AG04450 (cell line): ENCODE results near the gene SLC51A. TPM values are rescaled to one million over a fixed set of nuclear protein-coding genes. Genes with fewer than 3 reads are reported as not detected.
"Not testable (repeated sequence)": the region's sequence is repeated elsewhere in the genome, so short reads cannot be mapped to it uniquely, and the experiment has no call there.

Experiments used
- CTCF ChIA-PET: fragments of 300-600, 350-600 bp; formaldehyde crosslinking; extraction: SDS; loops from one replicate; lab custom pipeline; 2022; ENCODE audit warnings: antibody characterized with exemption, inconsistent platforms; lab: Charles Lee
- POLR2A ChIA-PET: fragments of 350-600 bp; formaldehyde crosslinking; extraction: SDS; loops from one replicate; lab custom pipeline; 2021; ENCODE audit warnings: antibody characterized with exemption, inconsistent platforms; lab: Yijun Ruan, JAX
- DNase-seq: peaks from one replicate; pipeline ENCODE4 v3.0.0-alpha.2; 2011; ENCODE audit warnings: low read depth, low spot score
- H3K27ac ChIP-seq: one replicate; pipeline ENCODE4 v1.5.1; 2012; ENCODE audit warnings: low read depth, low read length, control low read depth
- H3K27me3 ChIP-seq: one replicate; pipeline ENCODE4 v1.6.0; 2012; ENCODE audit warnings: low read length; ENCODE audit not compliant: control insufficient read depth, insufficient read depth
- H3K4me3 ChIP-seq: 2 replicates; pipeline ENCODE4 v1.5.1; 2011; ENCODE audit warnings: mild to moderate bottlenecking, low read depth, low read length, control low read depth
- H3K9me3 ChIP-seq: 2 replicates; pipeline ENCODE4 v1.5.1; 2012; ENCODE audit warnings: low read length; ENCODE audit not compliant: control insufficient read depth, insufficient read depth
- polyA plus RNA-seq: library from polyadenylated mRNA; depleted of rRNA; stranded (reverse); fragments of >200 nt; gene quantifications from 2 replicates; pipeline ENCODE4 v1.2.3, GENCODE V29; 2011
- TF ChIP-seq, protein P1 (sequence below): IDR thresholded peaks from 2 replicates; pipeline ENCODE4 v1.5.1; 2011; ENCODE audit warnings: low read depth, low read length, control low read depth, inconsistent platforms

Gene SLC51A
- polyA plus RNA-seq, 1 experiment: not detected

DNA sequence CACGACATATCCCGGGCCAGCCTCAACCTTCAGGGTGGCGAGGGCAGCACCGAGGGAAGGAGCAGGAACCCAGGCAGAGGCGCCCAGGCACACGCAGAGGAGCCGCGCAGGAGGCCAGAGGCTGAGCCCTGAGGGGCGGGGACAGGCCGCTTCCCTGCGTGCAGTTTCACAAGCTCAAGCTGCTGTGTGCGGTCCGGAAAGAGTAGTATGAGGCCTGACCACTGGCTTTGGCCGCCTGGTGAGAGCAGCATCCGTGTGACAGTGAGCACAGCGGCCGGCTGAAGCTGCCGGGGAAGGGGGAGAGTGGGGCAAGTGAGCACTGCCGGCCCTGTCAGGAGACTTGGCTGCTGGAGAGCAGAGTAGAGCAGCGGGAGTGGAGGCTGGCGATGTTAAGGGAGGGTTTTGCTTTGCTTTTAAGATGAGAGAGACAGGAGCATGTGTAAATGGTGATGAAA lies 13.8 kb upstream of the SLC51A start:
- peaks cover 6% of the 10 kb centered on the region for H3K27me3 ChIP-seq
- TF ChIP-seq, protein P1, sequence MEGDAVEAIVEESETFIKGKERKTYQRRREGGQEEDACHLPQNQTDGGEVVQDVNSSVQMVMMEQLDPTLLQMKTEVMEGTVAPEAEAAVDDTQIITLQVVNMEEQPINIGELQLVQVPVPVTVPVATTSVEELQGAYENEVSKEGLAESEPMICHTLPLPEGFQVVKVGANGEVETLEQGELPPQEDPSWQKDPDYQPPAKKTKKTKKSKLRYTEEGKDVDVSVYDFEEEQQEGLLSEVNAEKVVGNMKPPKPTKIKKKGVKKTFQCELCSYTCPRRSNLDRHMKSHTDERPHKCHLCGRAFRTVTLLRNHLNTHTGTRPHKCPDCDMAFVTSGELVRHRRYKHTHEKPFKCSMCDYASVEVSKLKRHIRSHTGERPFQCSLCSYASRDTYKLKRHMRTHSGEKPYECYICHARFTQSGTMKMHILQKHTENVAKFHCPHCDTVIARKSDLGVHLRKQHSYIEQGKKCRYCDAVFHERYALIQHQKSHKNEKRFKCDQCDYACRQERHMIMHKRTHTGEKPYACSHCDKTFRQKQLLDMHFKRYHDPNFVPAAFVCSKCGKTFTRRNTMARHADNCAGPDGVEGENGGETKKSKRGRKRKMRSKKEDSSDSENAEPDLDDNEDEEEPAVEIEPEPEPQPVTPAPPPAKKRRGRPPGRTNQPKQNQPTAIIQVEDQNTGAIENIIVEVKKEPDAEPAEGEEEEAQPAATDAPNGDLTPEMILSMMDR: no peak
- H3K9me3 ChIP-seq: peaks cover 4% of the 10 kb centered on the region; the same call in 1 of the 2 replicates
- ChIA-PET CTCF (interaction anchor here (9.1 kb wide), 1 partner anchor 130 kb away, joined by 185 read pairs; no protein-coding TSS in a partner anchor), POLR2A (no interaction called here)
- peak overlapping the region; percentile 31 for H3K4me3 ChIP-seq
- DNase-seq: no peak
- no peak overlapping the region for H3K27ac ChIP-seq

DNA sequence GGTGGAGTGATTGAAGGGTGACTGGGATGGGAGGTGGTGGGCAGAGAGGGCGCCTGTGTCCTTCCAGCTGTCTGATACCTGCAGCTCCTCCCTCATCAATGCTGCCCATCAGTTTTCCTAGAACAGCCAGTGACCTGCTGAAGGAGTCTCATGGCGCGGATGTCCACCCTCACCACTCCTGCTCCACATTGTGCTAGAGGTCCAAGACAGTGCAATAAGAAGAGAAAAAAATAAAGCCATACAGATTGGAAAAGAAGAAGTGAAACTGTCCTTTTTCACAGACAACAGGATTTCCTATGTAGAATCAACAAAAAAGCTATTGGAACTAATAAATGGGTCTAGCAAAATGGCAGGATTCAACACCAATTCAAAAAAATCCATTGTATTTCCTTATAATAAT lies 12.5 kb upstream of the SLC51A start:
- CTCF ChIA-PET: interaction anchor here (1.2 kb wide), 1 partner anchor 131 kb away, joined by 3 read pairs; no protein-coding TSS in a partner anchor
- H3K27ac ChIP-seq: no peak overlapping the region
- peaks cover 7% of the 10 kb centered on the region for H3K27me3 ChIP-seq
- no peak overlapping the region for H3K4me3 ChIP-seq
- peaks cover 7% of the 10 kb centered on the region; the same call in 1 of the 2 replicates for H3K9me3 ChIP-seq
- POLR2A ChIA-PET: no interaction called here
- TF ChIP-seq, protein P1: no peak
- no peak for DNase-seq

DNA sequence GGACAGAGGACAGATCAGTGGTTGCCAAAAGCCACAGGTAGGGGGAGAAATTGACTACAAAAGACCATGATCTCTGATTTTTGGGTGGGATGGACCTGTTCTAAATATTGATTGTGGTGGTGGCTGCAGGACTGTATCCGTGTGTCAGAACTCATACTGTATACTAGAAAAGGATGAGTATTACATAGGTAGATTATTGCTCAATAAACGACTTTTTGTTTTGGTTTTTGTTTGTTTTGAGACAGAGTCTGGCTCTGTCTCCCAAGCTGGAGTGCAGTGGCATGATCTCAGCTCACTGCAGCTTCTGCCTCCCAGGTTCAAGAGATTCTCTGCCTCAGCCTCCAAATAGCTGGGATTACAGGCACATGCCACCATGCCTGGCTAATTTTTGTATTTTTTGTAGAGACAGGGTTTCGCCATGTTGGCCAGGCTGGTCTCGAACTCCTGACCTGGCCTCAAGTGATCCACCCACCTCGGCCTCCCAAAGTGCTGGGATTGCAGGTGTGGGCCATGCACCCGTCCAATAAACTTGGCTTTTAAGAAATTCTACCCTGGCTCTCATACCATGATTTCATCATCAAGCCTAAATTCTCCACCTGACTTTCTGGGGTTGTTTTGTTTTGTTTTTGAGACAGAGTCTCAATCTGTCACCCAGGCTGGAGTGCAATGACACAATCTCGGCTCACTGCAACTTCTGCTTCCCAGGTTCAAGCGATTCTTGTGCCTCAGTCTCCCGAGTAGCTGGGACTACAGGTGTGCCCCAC lies 10.7 kb upstream of the SLC51A start:
- H3K27me3 ChIP-seq: peaks cover 13% of the 10 kb centered on the region
- H3K4me3 ChIP-seq, H3K27ac ChIP-seq, DNase-seq, H3K9me3 ChIP-seq, POLR2A ChIA-PET: not testable (repeated sequence)
- CTCF ChIA-PET: interaction anchor here (2.0 kb wide), 1 partner anchor 132 kb away, joined by 9 read pairs; no protein-coding TSS in a partner anchor

DNA sequence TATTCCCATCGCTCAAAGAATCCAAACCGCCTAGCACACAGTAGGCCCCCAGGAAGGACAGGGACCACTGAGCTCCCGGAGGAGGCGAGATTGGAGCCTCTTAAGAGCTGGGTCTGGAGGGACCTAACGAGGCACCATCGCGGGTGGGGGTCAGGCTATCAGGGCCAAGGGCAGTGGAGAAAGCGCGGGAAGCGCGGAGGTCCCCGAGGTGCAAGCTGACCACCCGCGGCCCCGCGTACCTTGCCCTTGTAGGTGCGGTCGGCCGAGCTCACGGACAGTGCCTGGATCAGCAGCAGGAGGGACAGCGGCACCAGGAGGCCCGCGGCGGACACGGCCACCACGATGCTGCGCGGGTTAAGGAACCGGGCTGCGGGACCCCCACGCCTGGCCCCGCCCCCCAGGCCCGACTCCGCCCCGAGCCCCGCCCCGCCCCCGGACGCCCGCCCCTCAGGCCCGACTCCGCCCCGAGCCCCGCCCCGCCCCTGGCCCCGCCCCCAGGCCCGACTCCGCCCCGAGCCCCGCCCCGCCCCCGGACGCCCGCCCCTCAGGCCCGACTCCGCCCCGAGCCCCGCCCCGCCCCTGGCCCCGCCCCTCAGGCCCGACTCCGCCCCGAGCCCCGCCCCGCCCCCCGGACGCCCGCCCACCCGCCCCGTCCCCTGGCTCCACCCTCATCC lies 9.0 kb upstream of the SLC51A start:
- Histone ChIP-seq H3K9me3 (peaks cover 9% of the 10 kb centered on the region; the same call in 1 of the 2 replicates), H3K4me3 (peak overlapping the region; percentile 50), H3K27ac (no peak overlapping the region), H3K27me3 (peaks cover 13% of the 10 kb centered on the region)
- TF ChIP-seq, protein P1: no peak
- CTCF ChIA-PET: interaction anchor here (2.0 kb wide), 1 partner anchor 134 kb away, joined by 9 read pairs; no protein-coding TSS in a partner anchor
- POLR2A ChIA-PET: no interaction called here
- no peak for DNase-seq

DNA sequence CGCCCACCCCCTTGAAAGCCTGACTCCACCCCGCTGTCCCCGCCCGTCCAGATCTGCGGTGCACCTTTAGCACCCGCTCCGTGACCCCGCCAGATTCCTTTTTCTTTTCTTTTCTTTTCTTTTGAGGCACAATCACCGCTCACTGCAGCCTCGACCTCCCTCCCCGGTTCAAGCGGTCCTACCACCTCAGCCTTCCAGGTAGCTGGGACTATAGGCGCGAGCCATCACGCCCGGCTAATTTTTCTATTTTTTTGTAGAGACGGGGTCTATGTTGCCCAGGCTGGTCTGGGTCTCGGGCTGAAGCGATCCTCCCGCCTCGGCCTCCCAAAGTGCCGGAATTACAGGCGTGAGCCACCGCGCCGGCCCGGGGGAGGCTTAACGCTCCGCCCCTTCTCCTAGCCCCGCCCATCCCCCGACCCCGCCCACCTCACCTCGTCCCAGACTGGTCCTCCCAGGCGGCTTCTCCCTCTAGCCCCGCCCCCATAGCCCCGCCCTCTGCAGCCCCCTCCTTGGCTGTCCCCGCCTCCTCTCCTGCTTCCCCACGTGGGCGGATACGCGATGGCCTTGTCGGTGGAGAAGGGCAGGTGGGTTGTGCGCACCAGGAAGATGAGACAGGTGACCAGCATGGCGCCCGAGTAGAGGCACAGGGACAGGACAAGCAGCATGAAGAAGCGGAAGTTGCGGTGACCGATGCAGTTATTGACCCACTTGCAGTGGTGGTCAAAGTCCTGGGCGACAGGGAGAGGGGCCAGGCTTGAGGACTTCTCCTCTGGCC lies 8.3 kb upstream of the SLC51A start:
- Histone ChIP-seq H3K9me3 (peaks cover 9% of the 10 kb centered on the region; the same call in 1 of the 2 replicates), H3K27ac (no peak overlapping the region), H3K27me3 (peaks cover 10% of the 10 kb centered on the region), H3K4me3 (peak overlapping the region; percentile 51)
- no peak for DNase-seq
- TF ChIP-seq, protein P1: no peak
- ChIA-PET CTCF (interaction anchor here (2.0 kb wide), 1 partner anchor 134 kb away, joined by 9 read pairs; no protein-coding TSS in a partner anchor), POLR2A (no interaction called here)
